HepG2 (cell line): ENCODE results near the gene BMP8A. TPM values are rescaled to one million over a fixed set of nuclear protein-coding genes. Genes with fewer than 3 reads are reported as not detected.

ENCODE experiments used
- ATAC-seq: fragments of 200-7000 bp; cut with Tn5 transposase; 3 replicates; pipeline ENCODE4 v1.9.1; 2020; ENCODE audit warnings: mild to moderate bottlenecking, moderate library complexity
- BruUV-seq: library from RNA; stranded (reverse); fragments of 400-500 nt; replicated peaks from 2 replicates; lab custom pipeline; 2021; lab: Mats Ljungman, UMichigan
- CTCF ChIA-PET: fragments of 300-600 bp; formaldehyde crosslinking; extraction: SDS; loops from one replicate; lab custom pipeline; 2021; ENCODE audit warnings: low total read pairs, inconsistent platforms, low intra/inter-chr PET ratio; lab: Yijun Ruan, JAX
- POLR2A ChIA-PET: fragments of 350-600 bp; sonication (Branson Sonifier 250); formaldehyde crosslinking; loops from one replicate; lab custom pipeline; 2020; ENCODE audit warnings: antibody characterized with exemption, inconsistent platforms; lab: Yijun Ruan, JAX
- DNase-seq: peaks from one replicate; pipeline ENCODE4 v3.0.0-alpha.2; 2015; ENCODE audit warnings: low spot score
- FAIRE-seq: peaks from 3 replicates; lab custom pipeline; 2011; peaks lifted over from hg19 to GRCh38; lab: Jason Lieb, UNC
- H2AFZ ChIP-seq: one replicate; pipeline ENCODE4 v1.6.1; 2011; ENCODE audit warnings: low read length, inconsistent platforms
- H3K27ac ChIP-seq: fragments of 300-600 bp; 3 replicates; pipeline ENCODE4 v1.8.0; 2011; ENCODE audit warnings: mixed run types, mild to moderate bottlenecking, mixed read lengths, low read length, inconsistent platforms; ENCODE audit not compliant: insufficient read depth; ENCODE audit errors: extremely low read length
- H3K27me3 ChIP-seq, 2 experiments: fragments of 200-600 bp in 1 of 2; 2 replicates in 1 of 2; 3 replicates in 1 of 2; pipeline versions ENCODE4 v1.6.0 to v1.8.0; 2011; ENCODE audit warnings: low read length in 2 of 2, mild to moderate bottlenecking in 2 of 2, moderate library complexity in 2 of 2, inconsistent platforms in 1 of 2; ENCODE audit not compliant: insufficient read depth in 2 of 2, control insufficient read depth in 1 of 2
- H3K36me3 ChIP-seq, 2 experiments: fragments of 200-600 bp in 1 of 2; replicated peaks in 1 of 2; 2 replicates in 1 of 2; 3 replicates in 1 of 2; pipeline versions ENCODE4 v1.5.1 to v1.8.0; 2011; ENCODE audit warnings: low read length in 2 of 2, inconsistent platforms in 1 of 2; ENCODE audit not compliant: insufficient read depth in 2 of 2, control insufficient read depth in 1 of 2
- H3K4me1 ChIP-seq: 2 replicates; pipeline ENCODE4 v1.5.1; 2012; ENCODE audit warnings: low read length, inconsistent platforms; ENCODE audit not compliant: insufficient read depth
- H3K4me2 ChIP-seq: 2 replicates; pipeline ENCODE4 v1.6.0; 2011; ENCODE audit warnings: low read depth, low read length, inconsistent platforms
- H3K4me3 ChIP-seq, 3 experiments: fragments of 200-600 bp in 1 of 3; sonication (generic), shearing (Covaris generic) in 1 of 3; replicated peaks in 1 of 3; 2 replicates each; pipeline ENCODE4 v1.5.1; 2011 to 2016; ENCODE audit warnings: low read length in 3 of 3, inconsistent platforms in 2 of 3, low read depth in 2 of 3, mild to moderate bottlenecking in 2 of 3, control low read depth in 1 of 3, mixed read lengths in 1 of 3; ENCODE audit not compliant: insufficient read depth in 1 of 3
- H3K79me2 ChIP-seq: one replicate; pipeline ENCODE4 v1.6.1; 2011; ENCODE audit warnings: low read length, inconsistent platforms; ENCODE audit not compliant: insufficient read depth
- H3K9ac ChIP-seq: 2 replicates; pipeline ENCODE4 v1.6.0; 2011; ENCODE audit warnings: mild to moderate bottlenecking, low read depth, low read length, inconsistent platforms; ENCODE audit not compliant: insufficient read depth
- H3K9me3 ChIP-seq: 2 replicates; pipeline ENCODE4 v1.5.1; 2012; ENCODE audit warnings: mild to moderate bottlenecking, low read length
- H4K20me1 ChIP-seq: 2 replicates; pipeline ENCODE4 v1.6.0; 2011; ENCODE audit warnings: inconsistent platforms, mild to moderate bottlenecking, low read length, moderate library complexity; ENCODE audit not compliant: insufficient read depth
- DNMT3B ChIP-seq: conservative IDR thresholded peaks from 2 replicates; pipeline ENCODE4 v1.6.1; 2016; ENCODE audit warnings: missing biosample characterization, control low read depth
- GATAD2A ChIP-seq: IDR thresholded peaks from 2 replicates; pipeline ENCODE4 v1.6.1; 2016
- NCOA1 ChIP-seq: sonication (generic); formaldehyde crosslinking; IDR thresholded peaks from 2 replicates; pipeline ENCODE4 v1.9.0; 2021; ENCODE audit warnings: missing genetic modification reagents
- SMC3 ChIP-seq: IDR thresholded peaks from 2 replicates; pipeline ENCODE4 v1.6.1; 2011; ENCODE audit warnings: low read length, improper control_type of control experiment
- TEAD3 ChIP-seq: optimal IDR thresholded peaks from 2 replicates; pipeline ENCODE3; 2016; ENCODE audit warnings: borderline replicate concordance
- TGIF2 ChIP-seq: IDR thresholded peaks from 2 replicates; pipeline ENCODE4 v1.6.1; 2016; ENCODE audit warnings: control low read depth, missing compliant biosample characterization
- ZFP1 ChIP-seq: IDR thresholded peaks from 2 replicates; pipeline ENCODE4 v1.6.1; 2016
- ZFP36L1 ChIP-seq: sonication (generic); formaldehyde crosslinking; IDR thresholded peaks from 2 replicates; pipeline ENCODE4 v1.8.0; 2022; ENCODE audit warnings: mild to moderate bottlenecking, missing genetic modification reagents, moderate library complexity
- ZNF317 ChIP-seq: sonication (generic); formaldehyde crosslinking; IDR thresholded peaks from 2 replicates; pipeline ENCODE4 v1.5.0; 2020; ENCODE audit warnings: mild to moderate bottlenecking, missing genetic modification reagents
- ZNF33A ChIP-seq: sonication (generic); formaldehyde crosslinking; IDR thresholded peaks from 2 replicates; pipeline ENCODE4 v1.5.1; 2020; ENCODE audit warnings: missing genetic modification reagents, mild to moderate bottlenecking, moderate library complexity, borderline replicate concordance
- ZNF615 ChIP-seq: sonication (generic); formaldehyde crosslinking; IDR thresholded peaks from 2 replicates; pipeline ENCODE4 v1.5.0; 2020; ENCODE audit warnings: mild to moderate bottlenecking, missing genetic modification reagents, borderline replicate concordance
- ZNF841 ChIP-seq: sonication (generic); formaldehyde crosslinking; IDR thresholded peaks from 2 replicates; pipeline ENCODE4 v1.8.1; 2023; ENCODE audit warnings: missing genetic modification reagents, borderline replicate concordance
- WGBS: methylation state at CpG from one replicate; pipeline ENCODE4 v1.1.6; 2017; ENCODE audit warnings: low lambda C conversion rate; 5-methylcytosine and 5-hydroxymethylcytosine counted together
- in situ Hi-C: cut with HindIII; loops from 2 replicates; pipeline ENCODE4 v1.10.0; 2017; ENCODE audit warnings: low pct_unique_long_range_greater_than_20kb; ENCODE audit not compliant: extremely low pct_ligation_motif_present
- intact Hi-C: fragments of 100-400 bp; cut with micrococcal nuclease; formaldehyde crosslinking; loops from one replicate; pipeline ENCODE4 v1.10.0; 2022; ENCODE audit not compliant: unreplicated experiment
- polyA plus RNA-seq, 8 experiments: library from polyadenylated mRNA; depleted of rRNA in 3 of 8; stranded (reverse) in 7 of 8; unstranded in 1 of 8; fragments of >200 nt; fragmentation: Illumina TruSeq in 4 of 8; extraction: Trizol in 4 of 8; gene quantifications; 2 replicates each; pipeline versions ENCODE4 v1.2.1 to v1.2.3, GENCODE V29; 2011 to 2016; ENCODE audit warnings: low read depth in 4 of 8, missing spikeins in 1 of 8, mixed read lengths in 1 of 8; ENCODE audit not compliant: insufficient read depth in 1 of 8
- total RNA-seq, 5 experiments: library from RNA; depleted of rRNA; stranded (reverse); fragments of >200 nt; fragmentation: Illumina TruSeq; extraction: Trizol; gene quantifications; 2 replicates each; pipeline ENCODE4 v1.2.3, GENCODE V29; 2016; ENCODE audit warnings: low read depth in 1 of 5
- TF ChIP-seq, protein P1 (sequence below): sonication (generic); formaldehyde crosslinking; conservative IDR thresholded peaks from 2 replicates; pipeline ENCODE4 v1.5.0; 2020; ENCODE audit warnings: missing genetic modification reagents
- TF ChIP-seq, protein P2 (sequence below): sonication (generic); formaldehyde crosslinking; IDR thresholded peaks from 2 replicates; pipeline ENCODE4 v1.8.0; 2022; ENCODE audit warnings: mild to moderate bottlenecking, missing genetic modification reagents

BMP8A gene
- total and polyA plus RNA-seq, 2 of the 13 experiments (the other 11 are each of a cell fraction or from before 2014, with no cell fraction given) = 0.05 TPM; not detected in 1

DNA sequence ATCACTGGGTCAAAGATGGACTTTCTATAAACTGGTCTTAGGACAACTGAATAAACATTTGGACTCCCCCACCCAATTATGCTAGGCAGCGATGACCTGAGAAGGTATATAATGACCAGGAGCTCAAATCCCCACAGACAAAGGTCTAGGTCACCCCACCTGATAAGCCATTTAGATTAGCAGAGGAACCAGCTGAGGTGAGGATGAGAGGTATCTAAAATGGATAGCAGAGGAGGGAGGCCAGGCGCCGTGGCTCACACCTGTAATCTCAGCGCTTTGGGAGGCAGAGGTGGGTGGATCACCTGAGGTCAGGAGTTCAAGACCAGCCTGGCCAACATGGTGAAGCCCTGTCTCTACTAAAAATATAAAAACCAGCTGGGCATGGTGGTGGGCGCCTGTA, 51.5 kb downstream of the BMP8A start:
- FAIRE-seq = no peak
- Histone ChIP-seq H3K79me2 (no peaks in the 10 kb centered on the region), H3K9ac (no peak overlapping the region), H3K4me1 (no peaks in the 10 kb centered on the region), H3K4me3 (no peak overlapping the region), H4K20me1 (no peaks in the 10 kb centered on the region), H3K36me3 (no peaks in the 10 kb centered on the region; a peak in 1 of 5 replicates), H3K9me3 (no peaks in the 10 kb centered on the region), H3K4me2 (no peak overlapping the region), H3K27ac (no peak overlapping the region), H2AFZ (no peak overlapping the region), H3K27me3 (no peaks in the 10 kb centered on the region)
- DNase-seq = no peak
- TF ChIP-seq, protein P1, sequence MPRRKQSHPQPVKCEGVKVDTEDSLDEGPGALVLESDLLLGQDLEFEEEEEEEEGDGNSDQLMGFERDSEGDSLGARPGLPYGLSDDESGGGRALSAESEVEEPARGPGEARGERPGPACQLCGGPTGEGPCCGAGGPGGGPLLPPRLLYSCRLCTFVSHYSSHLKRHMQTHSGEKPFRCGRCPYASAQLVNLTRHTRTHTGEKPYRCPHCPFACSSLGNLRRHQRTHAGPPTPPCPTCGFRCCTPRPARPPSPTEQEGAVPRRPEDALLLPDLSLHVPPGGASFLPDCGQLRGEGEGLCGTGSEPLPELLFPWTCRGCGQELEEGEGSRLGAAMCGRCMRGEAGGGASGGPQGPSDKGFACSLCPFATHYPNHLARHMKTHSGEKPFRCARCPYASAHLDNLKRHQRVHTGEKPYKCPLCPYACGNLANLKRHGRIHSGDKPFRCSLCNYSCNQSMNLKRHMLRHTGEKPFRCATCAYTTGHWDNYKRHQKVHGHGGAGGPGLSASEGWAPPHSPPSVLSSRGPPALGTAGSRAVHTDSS = no peak
- no peak for TF ChIP-seq ZNF841 (CRISPR knock-in tag)
- TF ChIP-seq ZFP1 = no peak
- TF ChIP-seq ZNF33A (CRISPR knock-in tag) = no peak
- no peak for TF ChIP-seq NCOA1
- no peak for TF ChIP-seq TGIF2 (CRISPR knock-in tag)
- TF ChIP-seq ZNF317 (CRISPR knock-in tag) = no peak
- TF ChIP-seq, protein P2, sequence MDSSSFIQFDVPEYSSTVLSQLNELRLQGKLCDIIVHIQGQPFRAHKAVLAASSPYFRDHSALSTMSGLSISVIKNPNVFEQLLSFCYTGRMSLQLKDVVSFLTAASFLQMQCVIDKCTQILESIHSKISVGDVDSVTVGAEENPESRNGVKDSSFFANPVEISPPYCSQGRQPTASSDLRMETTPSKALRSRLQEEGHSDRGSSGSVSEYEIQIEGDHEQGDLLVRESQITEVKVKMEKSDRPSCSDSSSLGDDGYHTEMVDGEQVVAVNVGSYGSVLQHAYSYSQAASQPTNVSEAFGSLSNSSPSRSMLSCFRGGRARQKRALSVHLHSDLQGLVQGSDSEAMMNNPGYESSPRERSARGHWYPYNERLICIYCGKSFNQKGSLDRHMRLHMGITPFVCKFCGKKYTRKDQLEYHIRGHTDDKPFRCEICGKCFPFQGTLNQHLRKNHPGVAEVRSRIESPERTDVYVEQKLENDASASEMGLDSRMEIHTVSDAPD (CRISPR knock-in tag) = no peak
- TF ChIP-seq ZNF615 = no peak
- no peak for TF ChIP-seq DNMT3B (CRISPR knock-in tag)
- no peak for TF ChIP-seq GATAD2A (CRISPR knock-in tag)
- TF ChIP-seq ZFP36L1 (CRISPR knock-in tag) = no peak
- TF ChIP-seq TEAD3 (CRISPR knock-in tag) = no peak
- no peak for TF ChIP-seq SMC3
- BruUV-seq = no TSS peak
- ChIA-PET POLR2A (no interaction called here), CTCF (no interaction called here)
- intact Hi-C loops (no loop called here), in situ Hi-C loops (loop anchor here (25.0 kb wide), 1 partner anchor 456 kb away; no protein-coding TSS in a partner anchor)
- WGBS = 94% methylated on average over 5 of the region's 5 CpGs
- no peak for ATAC-seq
